SK-N-SH (cell line): ENCODE results near the gene UBTD1. TPM values are rescaled to one million over a fixed set of nuclear protein-coding genes. Genes with fewer than 3 reads are reported as not detected.

Experiments used
- CTCF ChIA-PET: fragments of 300-600, 350-600 bp; formaldehyde crosslinking; extraction: SDS; loops from one replicate; lab custom pipeline; 2021; lab: Yijun Ruan, JAX
- POLR2A ChIA-PET: fragments of 350-600 bp; sonication (Branson Sonifier 250); formaldehyde crosslinking; extraction: SDS; loops from one replicate; lab custom pipeline; 2020; ENCODE audit warnings: antibody characterized with exemption, inconsistent platforms; lab: Yijun Ruan, JAX
- DNase-seq: peaks from one replicate; pipeline ENCODE4 v3.0.0; 2012
- H2AFZ ChIP-seq: fragments of 200-600 bp; sonication (generic); 2 replicates; pipeline ENCODE4 v1.8.1; 2016; ENCODE audit warnings: antibody characterized with exemption, mild to moderate bottlenecking, low read depth
- H3F3A ChIP-seq: fragments of 200-600 bp; sonication (generic); replicated peaks from 2 replicates; pipeline ENCODE3; 2016; ENCODE audit warnings: antibody characterized with exemption, mild to moderate bottlenecking; ENCODE audit not compliant: insufficient read depth
- H3K27ac ChIP-seq, 2 experiments: fragments of 200-500 bp in 1 of 2; fragments of 200-600 bp in 1 of 2; sonication (Bioruptor generic) in 1 of 2; sonication (generic), shearing (Covaris generic) in 1 of 2; 2 replicates each; pipeline versions ENCODE4 v1.5.1 to v1.6.1; 2014 to 2016; ENCODE audit warnings: low read depth in 2 of 2, inconsistent platforms in 1 of 2, low read length in 1 of 2, mild to moderate bottlenecking in 1 of 2, mixed read lengths in 1 of 2
- H3K27me3 ChIP-seq: fragments of 200-600 bp; sonication (generic), shearing (Covaris generic); 2 replicates; pipeline ENCODE4 v1.6.1; 2016; ENCODE audit warnings: mixed run types; ENCODE audit not compliant: insufficient read depth
- H3K36me3 ChIP-seq, 2 experiments: fragments of 200-500 bp in 1 of 2; fragments of 200-600 bp in 1 of 2; sonication (Bioruptor generic) in 1 of 2; sonication (generic) in 1 of 2; replicated peaks in 1 of 2; 2 replicates each; pipeline versions ENCODE3 to v1.5.1; 2014 to 2016; ENCODE audit warnings: low read length in 1 of 2, mild to moderate bottlenecking in 1 of 2; ENCODE audit not compliant: insufficient read depth in 2 of 2, control insufficient read depth in 1 of 2
- H3K4me1 ChIP-seq, 2 experiments: fragments of 200-500 bp in 1 of 2; fragments of 200-600 bp in 1 of 2; sonication (Bioruptor generic) in 1 of 2; sonication (generic), shearing (Covaris generic) in 1 of 2; 2 replicates each; pipeline versions ENCODE4 v1.5.1 to v1.6.1; 2014 to 2016; ENCODE audit warnings: low read depth in 1 of 2, low read length in 1 of 2, mixed run types in 1 of 2; ENCODE audit not compliant: insufficient read depth in 2 of 2, control insufficient read depth in 1 of 2
- H3K4me2 ChIP-seq: fragments of 200-600 bp; sonication (generic), shearing (Covaris generic); 2 replicates; pipeline ENCODE4 v1.6.1; 2017; ENCODE audit warnings: mixed run types
- H3K4me3 ChIP-seq, 2 experiments: fragments of 200-500 bp in 1 of 2; fragments of 200-600 bp in 1 of 2; sonication (Bioruptor generic) in 1 of 2; sonication (generic), shearing (Covaris generic) in 1 of 2; 2 replicates each; pipeline versions ENCODE4 v1.5.1 to v1.8.1; 2014 to 2016; ENCODE audit warnings: low read depth in 2 of 2, inconsistent platforms in 1 of 2, low read length in 1 of 2, mild to moderate bottlenecking in 1 of 2, mixed read lengths in 1 of 2, moderate library complexity in 1 of 2
- H3K79me2 ChIP-seq: fragments of 200-600 bp; sonication (generic); 2 replicates; pipeline ENCODE4 v1.8.1; 2017; ENCODE audit warnings: mild to moderate bottlenecking; ENCODE audit not compliant: insufficient read depth
- H3K9ac ChIP-seq: fragments of 200-600 bp; sonication (generic); 2 replicates; pipeline ENCODE4 v1.6.1; 2017; ENCODE audit warnings: mixed run types
- H3K9me2 ChIP-seq: fragments of 200-600 bp; sonication (generic); 2 replicates; pipeline ENCODE4 v1.6.1; 2017; ENCODE audit warnings: mixed run types
- H3K9me3 ChIP-seq: fragments of 200-600 bp; sonication (generic); 2 replicates; pipeline ENCODE4 v1.6.1; 2017; ENCODE audit warnings: mixed run types, mild to moderate bottlenecking, moderate library complexity
- H4K20me1 ChIP-seq: fragments of 200-600 bp; sonication (generic); 2 replicates; pipeline ENCODE4 v1.6.1; 2017; ENCODE audit warnings: mild to moderate bottlenecking, mixed run types; ENCODE audit not compliant: insufficient read depth
- CHD2 ChIP-seq: fragments of 150-350 bp; IDR thresholded peaks from 2 replicates; pipeline ENCODE4 v1.6.1; 2018; ENCODE audit warnings: low read length; ENCODE audit not compliant: partially characterized antibody
- EZH2phosphoT487 ChIP-seq: fragments of 200-600 bp; sonication (generic); IDR thresholded peaks from 2 replicates; pipeline ENCODE4 v1.6.1; 2017; ENCODE audit warnings: low read depth, mixed run types, mild to moderate bottlenecking, antibody characterized with exemption, moderate library complexity, borderline replicate concordance
- FOSL2 ChIP-seq: IDR thresholded peaks from 2 replicates; pipeline ENCODE4 v1.4.0; 2012; ENCODE audit warnings: low read depth, mild to moderate bottlenecking, moderate library complexity, borderline replicate concordance
- FOXJ3 ChIP-seq: sonication (generic); formaldehyde crosslinking; IDR thresholded peaks from 2 replicates; pipeline ENCODE4 v1.5.1; 2020; ENCODE audit warnings: mild to moderate bottlenecking, missing genetic modification reagents
- FOXM1 ChIP-seq: IDR thresholded peaks from 2 replicates; pipeline ENCODE4 v1.4.0; 2012; ENCODE audit warnings: low read depth, mild to moderate bottlenecking
- GABPA ChIP-seq: IDR thresholded peaks from 2 replicates; pipeline ENCODE4 v1.4.0; 2012; ENCODE audit warnings: low read depth, mild to moderate bottlenecking
- GATA2 ChIP-seq: sonication (generic); formaldehyde crosslinking; IDR thresholded peaks from 2 replicates; pipeline ENCODE4 v1.5.0; 2020; ENCODE audit warnings: mild to moderate bottlenecking, missing genetic modification reagents
- MEF2A ChIP-seq: IDR thresholded peaks from 2 replicates; pipeline ENCODE4 v1.4.0; 2012; ENCODE audit warnings: low read depth, borderline replicate concordance
- RCOR1 ChIP-seq: fragments of 150-350 bp; IDR thresholded peaks from 2 replicates; pipeline ENCODE4 v1.6.1; 2017; ENCODE audit warnings: antibody characterized with exemption, low read length
- RFX5 ChIP-seq: IDR thresholded peaks from 2 replicates; pipeline ENCODE4 v1.6.1; 2012; ENCODE audit warnings: mild to moderate bottlenecking, improper control_type of control experiment, low read length
- SIN3A ChIP-seq: IDR thresholded peaks from 2 replicates; pipeline ENCODE4 v1.6.1; 2012; ENCODE audit warnings: low read depth, mild to moderate bottlenecking, low read length, moderate library complexity, borderline replicate concordance
- TEAD4 ChIP-seq: IDR thresholded peaks from 2 replicates; pipeline ENCODE4 v1.4.0; 2012; ENCODE audit warnings: mild to moderate bottlenecking, borderline replicate concordance; ENCODE audit not compliant: insufficient read depth
- WGBS: methylation state at CpG from one replicate; pipeline ENCODE4 v1.1.6; 2017; ENCODE audit warnings: low lambda C conversion rate; 5-methylcytosine and 5-hydroxymethylcytosine counted together
- polyA plus RNA-seq, 3 experiments: library from polyadenylated mRNA; depleted of rRNA; stranded (reverse); fragments of >200 nt; gene quantifications; 2 replicates each; pipeline ENCODE4 v1.2.3, GENCODE V29; 2012
- TF ChIP-seq, protein P1 (sequence below): IDR thresholded peaks from 2 replicates; pipeline ENCODE4; 2012
- TF ChIP-seq, protein P2 (sequence below): IDR thresholded peaks from 2 replicates; pipeline ENCODE4 v1.6.1; 2012; ENCODE audit warnings: mild to moderate bottlenecking, low read depth, low read length, moderate library complexity
- TF ChIP-seq, protein P3 (sequence below): IDR thresholded peaks from 2 replicates; pipeline ENCODE4 v1.4.0; 2012; ENCODE audit warnings: low read depth, borderline replicate concordance
- TF ChIP-seq, protein P4 (sequence below): fragments of 200-600 bp; sonication (generic); IDR thresholded peaks from 2 replicates; pipeline ENCODE4 v1.6.1; 2017; ENCODE audit warnings: antibody characterized with exemption, mild to moderate bottlenecking, moderate library complexity
- TF ChIP-seq, protein P5 (sequence below): IDR thresholded peaks from 2 replicates; pipeline ENCODE4 v1.4.0; 2012; ENCODE audit warnings: low read depth, borderline replicate concordance
- TF ChIP-seq, protein P6 (sequence below): fragments of 150-350 bp; IDR thresholded peaks from 2 replicates; pipeline ENCODE4 v1.6.1; 2016; ENCODE audit warnings: mild to moderate bottlenecking, low read depth, low read length
- TF ChIP-seq, protein P7 (sequence below): fragments of 150-350 bp; IDR thresholded peaks from 2 replicates; pipeline ENCODE4 v1.6.1; 2017; ENCODE audit warnings: antibody characterized with exemption, low read length, low read depth, borderline replicate concordance

Gene UBTD1
- polyA plus RNA-seq, 1 of the 3 experiments (the other 2 are of a cell fraction): 38.8 TPM

DNA sequence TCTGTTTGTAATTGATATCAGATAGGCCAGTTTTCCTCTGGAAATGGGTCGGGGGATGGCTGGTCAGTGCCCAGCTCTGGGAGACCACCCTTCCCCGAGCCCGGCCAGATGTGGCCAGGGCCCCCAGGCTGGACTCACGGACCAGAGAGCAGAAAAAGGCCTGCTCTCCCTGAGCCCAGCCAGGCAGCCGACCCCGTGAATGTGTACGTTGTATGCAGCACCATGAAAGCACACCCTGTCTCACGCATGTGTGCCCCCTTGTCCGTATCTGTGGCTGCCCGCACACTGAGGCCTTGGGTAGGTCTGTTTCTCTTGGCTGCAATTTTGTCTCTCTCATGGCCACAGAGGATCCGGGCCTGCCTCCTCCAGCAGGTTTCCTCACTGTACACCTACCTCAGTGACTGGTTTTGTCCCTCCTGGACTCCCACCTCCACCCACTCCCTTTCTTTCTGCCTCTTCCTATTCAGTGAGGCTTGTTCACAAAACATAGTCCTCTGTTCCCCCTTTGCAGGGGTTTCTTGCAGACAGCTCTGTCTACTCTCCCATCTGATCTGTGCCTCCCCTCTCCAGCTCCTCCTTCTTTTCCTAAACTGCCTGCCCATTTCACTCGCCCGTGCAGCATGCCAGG, 50.2 kb downstream of the UBTD1 start:
- peaks cover 46% of the 10 kb centered on the region for H3K79me2 ChIP-seq
- CTCF ChIA-PET: interaction anchor here (1.2 to 8.4 kb wide), 5 partner anchors 8 to 85 kb away, joined by 3 to 132 read pairs (median 61); partner anchors contain the start of gene ANKRD2

More for the DNA sequence above, 50.2 kb downstream of the UBTD1 start:
- no peak for DNase-seq
- Histone ChIP-seq H3K36me3 (no peaks in the 10 kb centered on the region), H3K9me2 (no peaks in the 10 kb centered on the region), H3F3A (peaks cover 5% of the 10 kb centered on the region), H4K20me1 (no peaks in the 10 kb centered on the region), H3K4me2 (peak overlapping the region; percentile 41; the same call in 1 of the 2 replicates), H3K4me3 (no peak overlapping the region), H3K4me1 (peaks cover 23 to 27% of the 10 kb centered on the region in 2 experiments; a peak in 3 of 4 replicates), H3K9me3 (no peaks in the 10 kb centered on the region), H3K27ac (peak overlapping the region; percentile 31 to 73; a peak in 3 of 4 replicates), H3K9ac (no peak overlapping the region), H2AFZ (no peak overlapping the region), H3K27me3 (no peaks in the 10 kb centered on the region)
- WGBS: 92% methylated on average over 13 of the region's 13 CpGs
- TF ChIP-seq, protein P1, sequence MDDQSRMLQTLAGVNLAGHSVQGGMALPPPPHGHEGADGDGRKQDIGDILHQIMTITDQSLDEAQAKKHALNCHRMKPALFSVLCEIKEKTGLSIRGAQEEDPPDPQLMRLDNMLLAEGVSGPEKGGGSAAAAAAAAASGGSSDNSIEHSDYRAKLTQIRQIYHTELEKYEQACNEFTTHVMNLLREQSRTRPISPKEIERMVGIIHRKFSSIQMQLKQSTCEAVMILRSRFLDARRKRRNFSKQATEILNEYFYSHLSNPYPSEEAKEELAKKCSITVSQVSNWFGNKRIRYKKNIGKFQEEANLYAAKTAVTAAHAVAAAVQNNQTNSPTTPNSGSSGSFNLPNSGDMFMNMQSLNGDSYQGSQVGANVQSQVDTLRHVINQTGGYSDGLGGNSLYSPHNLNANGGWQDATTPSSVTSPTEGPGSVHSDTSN: no peak
- no peak for TF ChIP-seq GATA2 (CRISPR knock-in tag)
- TF ChIP-seq, protein P2, sequence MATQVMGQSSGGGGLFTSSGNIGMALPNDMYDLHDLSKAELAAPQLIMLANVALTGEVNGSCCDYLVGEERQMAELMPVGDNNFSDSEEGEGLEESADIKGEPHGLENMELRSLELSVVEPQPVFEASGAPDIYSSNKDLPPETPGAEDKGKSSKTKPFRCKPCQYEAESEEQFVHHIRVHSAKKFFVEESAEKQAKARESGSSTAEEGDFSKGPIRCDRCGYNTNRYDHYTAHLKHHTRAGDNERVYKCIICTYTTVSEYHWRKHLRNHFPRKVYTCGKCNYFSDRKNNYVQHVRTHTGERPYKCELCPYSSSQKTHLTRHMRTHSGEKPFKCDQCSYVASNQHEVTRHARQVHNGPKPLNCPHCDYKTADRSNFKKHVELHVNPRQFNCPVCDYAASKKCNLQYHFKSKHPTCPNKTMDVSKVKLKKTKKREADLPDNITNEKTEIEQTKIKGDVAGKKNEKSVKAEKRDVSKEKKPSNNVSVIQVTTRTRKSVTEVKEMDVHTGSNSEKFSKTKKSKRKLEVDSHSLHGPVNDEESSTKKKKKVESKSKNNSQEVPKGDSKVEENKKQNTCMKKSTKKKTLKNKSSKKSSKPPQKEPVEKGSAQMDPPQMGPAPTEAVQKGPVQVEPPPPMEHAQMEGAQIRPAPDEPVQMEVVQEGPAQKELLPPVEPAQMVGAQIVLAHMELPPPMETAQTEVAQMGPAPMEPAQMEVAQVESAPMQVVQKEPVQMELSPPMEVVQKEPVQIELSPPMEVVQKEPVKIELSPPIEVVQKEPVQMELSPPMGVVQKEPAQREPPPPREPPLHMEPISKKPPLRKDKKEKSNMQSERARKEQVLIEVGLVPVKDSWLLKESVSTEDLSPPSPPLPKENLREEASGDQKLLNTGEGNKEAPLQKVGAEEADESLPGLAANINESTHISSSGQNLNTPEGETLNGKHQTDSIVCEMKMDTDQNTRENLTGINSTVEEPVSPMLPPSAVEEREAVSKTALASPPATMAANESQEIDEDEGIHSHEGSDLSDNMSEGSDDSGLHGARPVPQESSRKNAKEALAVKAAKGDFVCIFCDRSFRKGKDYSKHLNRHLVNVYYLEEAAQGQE: no peak
- TF ChIP-seq EZH2phosphoT487: no peak
- no peak for TF ChIP-seq MEF2A
- TF ChIP-seq, protein P3, sequence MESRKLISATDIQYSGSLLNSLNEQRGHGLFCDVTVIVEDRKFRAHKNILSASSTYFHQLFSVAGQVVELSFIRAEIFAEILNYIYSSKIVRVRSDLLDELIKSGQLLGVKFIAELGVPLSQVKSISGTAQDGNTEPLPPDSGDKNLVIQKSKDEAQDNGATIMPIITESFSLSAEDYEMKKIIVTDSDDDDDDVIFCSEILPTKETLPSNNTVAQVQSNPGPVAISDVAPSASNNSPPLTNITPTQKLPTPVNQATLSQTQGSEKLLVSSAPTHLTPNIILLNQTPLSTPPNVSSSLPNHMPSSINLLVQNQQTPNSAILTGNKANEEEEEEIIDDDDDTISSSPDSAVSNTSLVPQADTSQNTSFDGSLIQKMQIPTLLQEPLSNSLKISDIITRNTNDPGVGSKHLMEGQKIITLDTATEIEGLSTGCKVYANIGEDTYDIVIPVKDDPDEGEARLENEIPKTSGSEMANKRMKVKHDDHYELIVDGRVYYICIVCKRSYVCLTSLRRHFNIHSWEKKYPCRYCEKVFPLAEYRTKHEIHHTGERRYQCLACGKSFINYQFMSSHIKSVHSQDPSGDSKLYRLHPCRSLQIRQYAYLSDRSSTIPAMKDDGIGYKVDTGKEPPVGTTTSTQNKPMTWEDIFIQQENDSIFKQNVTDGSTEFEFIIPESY: no peak
- TF ChIP-seq GABPA: no peak
- TF ChIP-seq, protein P4, sequence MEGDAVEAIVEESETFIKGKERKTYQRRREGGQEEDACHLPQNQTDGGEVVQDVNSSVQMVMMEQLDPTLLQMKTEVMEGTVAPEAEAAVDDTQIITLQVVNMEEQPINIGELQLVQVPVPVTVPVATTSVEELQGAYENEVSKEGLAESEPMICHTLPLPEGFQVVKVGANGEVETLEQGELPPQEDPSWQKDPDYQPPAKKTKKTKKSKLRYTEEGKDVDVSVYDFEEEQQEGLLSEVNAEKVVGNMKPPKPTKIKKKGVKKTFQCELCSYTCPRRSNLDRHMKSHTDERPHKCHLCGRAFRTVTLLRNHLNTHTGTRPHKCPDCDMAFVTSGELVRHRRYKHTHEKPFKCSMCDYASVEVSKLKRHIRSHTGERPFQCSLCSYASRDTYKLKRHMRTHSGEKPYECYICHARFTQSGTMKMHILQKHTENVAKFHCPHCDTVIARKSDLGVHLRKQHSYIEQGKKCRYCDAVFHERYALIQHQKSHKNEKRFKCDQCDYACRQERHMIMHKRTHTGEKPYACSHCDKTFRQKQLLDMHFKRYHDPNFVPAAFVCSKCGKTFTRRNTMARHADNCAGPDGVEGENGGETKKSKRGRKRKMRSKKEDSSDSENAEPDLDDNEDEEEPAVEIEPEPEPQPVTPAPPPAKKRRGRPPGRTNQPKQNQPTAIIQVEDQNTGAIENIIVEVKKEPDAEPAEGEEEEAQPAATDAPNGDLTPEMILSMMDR: no peak
- TF ChIP-seq RFX5: no peak
- TF ChIP-seq FOXJ3 (CRISPR knock-in tag): no peak
- TF ChIP-seq RCOR1: no peak
- TF ChIP-seq, protein P5, sequence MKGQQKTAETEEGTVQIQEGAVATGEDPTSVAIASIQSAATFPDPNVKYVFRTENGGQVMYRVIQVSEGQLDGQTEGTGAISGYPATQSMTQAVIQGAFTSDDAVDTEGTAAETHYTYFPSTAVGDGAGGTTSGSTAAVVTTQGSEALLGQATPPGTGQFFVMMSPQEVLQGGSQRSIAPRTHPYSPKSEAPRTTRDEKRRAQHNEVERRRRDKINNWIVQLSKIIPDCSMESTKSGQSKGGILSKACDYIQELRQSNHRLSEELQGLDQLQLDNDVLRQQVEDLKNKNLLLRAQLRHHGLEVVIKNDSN: no peak
- no peak for TF ChIP-seq CHD2
- no peak for TF ChIP-seq FOSL2
- TF ChIP-seq, protein P6, sequence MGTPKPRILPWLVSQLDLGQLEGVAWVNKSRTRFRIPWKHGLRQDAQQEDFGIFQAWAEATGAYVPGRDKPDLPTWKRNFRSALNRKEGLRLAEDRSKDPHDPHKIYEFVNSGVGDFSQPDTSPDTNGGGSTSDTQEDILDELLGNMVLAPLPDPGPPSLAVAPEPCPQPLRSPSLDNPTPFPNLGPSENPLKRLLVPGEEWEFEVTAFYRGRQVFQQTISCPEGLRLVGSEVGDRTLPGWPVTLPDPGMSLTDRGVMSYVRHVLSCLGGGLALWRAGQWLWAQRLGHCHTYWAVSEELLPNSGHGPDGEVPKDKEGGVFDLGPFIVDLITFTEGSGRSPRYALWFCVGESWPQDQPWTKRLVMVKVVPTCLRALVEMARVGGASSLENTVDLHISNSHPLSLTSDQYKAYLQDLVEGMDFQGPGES: no peak
- TF ChIP-seq SIN3A: no peak
- TF ChIP-seq TEAD4: no peak
- TF ChIP-seq, protein P7, sequence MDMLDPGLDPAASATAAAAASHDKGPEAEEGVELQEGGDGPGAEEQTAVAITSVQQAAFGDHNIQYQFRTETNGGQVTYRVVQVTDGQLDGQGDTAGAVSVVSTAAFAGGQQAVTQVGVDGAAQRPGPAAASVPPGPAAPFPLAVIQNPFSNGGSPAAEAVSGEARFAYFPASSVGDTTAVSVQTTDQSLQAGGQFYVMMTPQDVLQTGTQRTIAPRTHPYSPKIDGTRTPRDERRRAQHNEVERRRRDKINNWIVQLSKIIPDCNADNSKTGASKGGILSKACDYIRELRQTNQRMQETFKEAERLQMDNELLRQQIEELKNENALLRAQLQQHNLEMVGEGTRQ: no peak
- TF ChIP-seq FOXM1: no peak
- POLR2A ChIA-PET: no interaction called here
